Ishikawa (cell line): Measurements from ENCODE around the gene PLXNA4.

Source experiments
- CEBPB ChIP-seq: IDR thresholded peaks from 2 replicates; pipeline ENCODE4 v1.6.1; 2012
- CREB1 ChIP-seq: IDR thresholded peaks from 2 replicates; pipeline ENCODE4 v1.6.1; 2012; ENCODE audit warnings: low read depth
- EGR1 ChIP-seq: IDR thresholded peaks from 2 replicates; pipeline ENCODE4 v1.6.1; 2012
- EP300 ChIP-seq: IDR thresholded peaks from 2 replicates; pipeline ENCODE4 v1.6.1; 2012; ENCODE audit warnings: borderline replicate concordance
- FOXM1 ChIP-seq: IDR thresholded peaks from 2 replicates; pipeline ENCODE4 v1.6.1; 2012; ENCODE audit warnings: low read depth, borderline replicate concordance
- NFIC ChIP-seq: IDR thresholded peaks from 2 replicates; pipeline ENCODE4 v1.6.1; 2012
- RAD21 ChIP-seq: IDR thresholded peaks from 2 replicates; pipeline ENCODE4 v1.6.1; 2012; ENCODE audit warnings: low read depth
- TAF1 ChIP-seq: IDR thresholded peaks from 2 replicates; pipeline ENCODE4 v1.6.1; 2012; ENCODE audit warnings: low read depth, mild to moderate bottlenecking
- TCF12 ChIP-seq: IDR thresholded peaks from 2 replicates; pipeline ENCODE4 v1.6.1; 2012; ENCODE audit warnings: low read depth
- TEAD4 ChIP-seq: IDR thresholded peaks from 2 replicates; pipeline ENCODE4 v1.6.1; 2012
- YY1 ChIP-seq: IDR thresholded peaks from 2 replicates; pipeline ENCODE4 v1.6.1; 2012; ENCODE audit warnings: low read depth
- ZBTB7A ChIP-seq: IDR thresholded peaks from 2 replicates; pipeline ENCODE4 v1.6.1; 2012; ENCODE audit warnings: low read depth
- TF ChIP-seq, protein P1 (sequence below): IDR thresholded peaks from 2 replicates; pipeline ENCODE4 v1.6.1; 2012
- TF ChIP-seq, protein P2 (sequence below): IDR thresholded peaks from 2 replicates; pipeline ENCODE4 v1.6.1; 2012; ENCODE audit warnings: low read depth, mild to moderate bottlenecking
- TF ChIP-seq, protein P3 (sequence below): IDR thresholded peaks from 2 replicates; pipeline ENCODE4 v1.6.1; 2012

PLXNA4 gene

DNA sequence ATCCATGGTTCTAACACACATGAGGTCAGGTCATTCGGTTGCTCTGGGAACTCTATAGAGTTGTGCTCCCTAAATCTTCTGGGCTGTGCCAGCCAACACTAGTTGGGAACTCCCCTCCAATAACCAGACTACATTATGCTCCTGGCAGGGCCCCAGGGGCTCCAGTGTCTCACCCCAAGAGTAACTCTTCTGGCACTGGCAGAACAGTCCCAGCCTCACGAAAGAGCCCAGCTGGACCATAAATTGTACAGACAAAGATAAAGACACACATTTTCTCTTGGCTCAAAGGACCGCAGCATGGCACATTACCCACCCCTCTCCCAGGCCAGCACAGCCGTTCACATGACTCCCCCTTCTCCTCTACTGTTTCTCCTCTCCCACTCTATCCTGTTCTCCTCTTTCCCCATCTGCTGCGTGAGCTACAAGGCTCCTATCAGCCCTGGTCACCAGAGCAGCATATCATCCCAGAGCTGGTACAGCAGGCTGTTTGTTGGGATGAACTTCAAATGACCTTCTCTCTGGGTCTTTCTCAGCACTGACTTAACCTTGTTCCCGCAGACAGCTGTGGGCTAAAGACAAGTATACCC, 230.6 kb downstream of the PLXNA4 start:
- no peak for TF ChIP-seq FOXM1
- no peak for TF ChIP-seq TAF1
- TF ChIP-seq RAD21, result no peak
- no peak for TF ChIP-seq ZBTB7A
- no peak for TF ChIP-seq EP300
- TF ChIP-seq, protein P1, sequence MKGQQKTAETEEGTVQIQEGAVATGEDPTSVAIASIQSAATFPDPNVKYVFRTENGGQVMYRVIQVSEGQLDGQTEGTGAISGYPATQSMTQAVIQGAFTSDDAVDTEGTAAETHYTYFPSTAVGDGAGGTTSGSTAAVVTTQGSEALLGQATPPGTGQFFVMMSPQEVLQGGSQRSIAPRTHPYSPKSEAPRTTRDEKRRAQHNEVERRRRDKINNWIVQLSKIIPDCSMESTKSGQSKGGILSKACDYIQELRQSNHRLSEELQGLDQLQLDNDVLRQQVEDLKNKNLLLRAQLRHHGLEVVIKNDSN, result no peak
- TF ChIP-seq EGR1, result no peak
- no peak for TF ChIP-seq NFIC
- TF ChIP-seq, protein P2, sequence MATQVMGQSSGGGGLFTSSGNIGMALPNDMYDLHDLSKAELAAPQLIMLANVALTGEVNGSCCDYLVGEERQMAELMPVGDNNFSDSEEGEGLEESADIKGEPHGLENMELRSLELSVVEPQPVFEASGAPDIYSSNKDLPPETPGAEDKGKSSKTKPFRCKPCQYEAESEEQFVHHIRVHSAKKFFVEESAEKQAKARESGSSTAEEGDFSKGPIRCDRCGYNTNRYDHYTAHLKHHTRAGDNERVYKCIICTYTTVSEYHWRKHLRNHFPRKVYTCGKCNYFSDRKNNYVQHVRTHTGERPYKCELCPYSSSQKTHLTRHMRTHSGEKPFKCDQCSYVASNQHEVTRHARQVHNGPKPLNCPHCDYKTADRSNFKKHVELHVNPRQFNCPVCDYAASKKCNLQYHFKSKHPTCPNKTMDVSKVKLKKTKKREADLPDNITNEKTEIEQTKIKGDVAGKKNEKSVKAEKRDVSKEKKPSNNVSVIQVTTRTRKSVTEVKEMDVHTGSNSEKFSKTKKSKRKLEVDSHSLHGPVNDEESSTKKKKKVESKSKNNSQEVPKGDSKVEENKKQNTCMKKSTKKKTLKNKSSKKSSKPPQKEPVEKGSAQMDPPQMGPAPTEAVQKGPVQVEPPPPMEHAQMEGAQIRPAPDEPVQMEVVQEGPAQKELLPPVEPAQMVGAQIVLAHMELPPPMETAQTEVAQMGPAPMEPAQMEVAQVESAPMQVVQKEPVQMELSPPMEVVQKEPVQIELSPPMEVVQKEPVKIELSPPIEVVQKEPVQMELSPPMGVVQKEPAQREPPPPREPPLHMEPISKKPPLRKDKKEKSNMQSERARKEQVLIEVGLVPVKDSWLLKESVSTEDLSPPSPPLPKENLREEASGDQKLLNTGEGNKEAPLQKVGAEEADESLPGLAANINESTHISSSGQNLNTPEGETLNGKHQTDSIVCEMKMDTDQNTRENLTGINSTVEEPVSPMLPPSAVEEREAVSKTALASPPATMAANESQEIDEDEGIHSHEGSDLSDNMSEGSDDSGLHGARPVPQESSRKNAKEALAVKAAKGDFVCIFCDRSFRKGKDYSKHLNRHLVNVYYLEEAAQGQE, result no peak

DNA sequence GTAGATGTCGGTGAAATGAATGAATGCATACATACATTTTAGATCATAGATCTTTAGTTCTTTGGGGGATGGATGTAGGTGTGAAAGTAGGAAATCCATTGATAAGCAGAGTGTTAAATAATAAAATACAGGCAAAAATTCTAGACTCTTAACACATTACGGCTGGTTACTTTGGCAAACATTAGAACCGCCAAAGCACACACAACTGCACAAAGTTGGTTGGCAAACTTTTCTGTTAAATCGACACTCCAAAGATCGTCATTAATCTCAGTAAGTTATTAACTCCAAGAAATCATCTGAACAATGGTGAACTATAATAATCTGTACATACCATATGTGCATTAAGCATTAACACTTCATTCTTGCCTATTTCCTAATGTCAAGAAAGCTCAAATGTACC, 231.2 kb downstream of the PLXNA4 start:
- TF ChIP-seq YY1 (no peak), EP300 (no peak), TEAD4 (no peak), CREB1 (no peak), EGR1 (no peak), TAF1 (no peak), RAD21 (no peak), ZBTB7A (no peak), TCF12 (no peak), FOXM1 (no peak)
- TF ChIP-seq, protein P3, sequence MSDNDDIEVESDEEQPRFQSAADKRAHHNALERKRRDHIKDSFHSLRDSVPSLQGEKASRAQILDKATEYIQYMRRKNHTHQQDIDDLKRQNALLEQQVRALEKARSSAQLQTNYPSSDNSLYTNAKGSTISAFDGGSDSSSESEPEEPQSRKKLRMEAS, result no peak

DNA sequence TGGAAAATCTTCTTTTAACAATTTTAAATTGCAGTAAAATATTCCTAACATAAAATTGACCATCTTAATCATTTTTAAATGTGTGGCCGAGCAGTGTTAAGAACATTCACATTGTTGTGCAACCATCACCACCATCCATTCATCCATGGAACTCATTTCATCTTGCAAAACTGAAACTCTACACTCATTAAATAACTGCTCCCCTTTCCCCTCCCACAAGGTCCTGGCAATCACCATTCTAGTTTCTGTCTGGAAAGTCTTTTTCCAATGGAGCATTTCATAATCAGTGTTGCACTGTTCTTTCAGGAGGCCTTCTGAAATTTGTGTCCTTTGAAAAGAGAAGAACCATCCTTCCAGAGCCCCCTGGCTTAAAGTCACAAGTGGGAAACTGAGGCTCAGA, 233.1 kb downstream of the PLXNA4 start:
- TF ChIP-seq, protein P3, result no peak
- TF ChIP-seq TEAD4 (no peak), CEBPB (no peak), EGR1 (no peak), EP300 (no peak), ZBTB7A (no peak), NFIC (no peak), FOXM1 (no peak), YY1 (no peak), CREB1 (no peak), TCF12 (no peak), TAF1 (no peak), RAD21 (no peak)
- TF ChIP-seq, protein P2, result no peak
- TF ChIP-seq, protein P1, result no peak

DNA sequence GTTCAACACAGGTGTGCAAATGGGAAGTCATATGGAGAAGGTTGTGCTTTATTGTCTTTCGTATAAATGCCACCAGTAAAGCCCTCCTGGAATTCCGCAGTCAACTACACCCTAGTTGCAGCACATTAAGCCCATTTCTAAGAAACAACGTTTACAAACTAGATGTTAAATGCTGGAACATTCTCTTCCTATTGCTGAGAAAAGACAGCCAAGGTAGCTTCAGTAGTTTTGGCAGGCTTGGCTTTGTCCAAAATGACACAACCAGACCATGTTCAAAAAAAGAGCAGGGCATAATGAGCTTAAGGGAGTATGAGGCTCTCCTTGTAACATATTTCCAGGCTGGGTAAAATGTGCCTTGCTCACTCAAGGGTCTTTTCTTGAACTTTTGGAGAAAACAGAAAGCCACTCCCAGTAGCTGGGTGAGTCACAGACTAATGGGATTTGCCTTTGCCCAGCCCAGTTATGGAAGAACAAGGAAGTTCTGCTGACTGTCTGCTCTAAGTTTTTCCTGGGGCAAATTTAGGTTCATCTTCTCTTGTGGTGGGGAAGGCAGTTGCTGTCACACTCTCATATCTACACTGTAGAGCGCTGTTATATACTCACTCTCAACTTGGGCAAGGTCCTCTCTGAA, 238.7 kb downstream of the PLXNA4 start:
- TF ChIP-seq, protein P1, result no peak
- TF ChIP-seq TCF12 (no peak), YY1 (no peak), ZBTB7A (no peak)

DNA sequence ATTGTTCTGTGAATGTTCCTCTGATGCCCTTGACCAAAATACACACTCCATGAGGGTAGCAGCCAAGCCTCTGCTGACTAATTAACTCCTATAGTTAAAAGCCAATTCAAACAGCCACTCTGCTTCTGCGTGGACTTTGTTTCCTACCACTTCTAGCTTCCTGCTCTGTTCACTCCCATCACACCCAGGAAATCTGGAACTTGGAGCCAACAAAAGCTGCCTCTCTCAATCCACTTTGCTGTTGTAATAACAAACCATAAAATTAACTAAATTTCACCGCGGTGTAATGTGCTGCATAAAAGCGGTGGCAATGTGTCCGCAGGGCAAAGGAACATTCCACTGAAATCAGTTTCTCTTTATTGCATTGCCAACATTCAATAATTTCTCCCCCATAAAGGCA, 239.5 kb downstream of the PLXNA4 start:
- TF ChIP-seq EGR1 (no peak), NFIC (no peak), CEBPB (no peak), FOXM1 (no peak), TAF1 (no peak), TCF12 (no peak)
- TF ChIP-seq, protein P2, result no peak
- TF ChIP-seq, protein P3, result no peak
- TF ChIP-seq, protein P1, result no peak
